ENCODE results near the gene FKBP10. TPM values are rescaled to one million over a fixed set of nuclear protein-coding genes. Genes with fewer than 3 reads are reported as not detected.
A peak's percentile ranks its signal among the peaks of the same experiment; 100 is the strongest.

Gene FKBP10
- total and polyA plus RNA-seq, 9 of the 15 experiments (the other 6 are each of a cell fraction or from before 2014, with no cell fraction given), result 0.03 to 3.0 (median 1.4) TPM; not detected in 1

DNA sequence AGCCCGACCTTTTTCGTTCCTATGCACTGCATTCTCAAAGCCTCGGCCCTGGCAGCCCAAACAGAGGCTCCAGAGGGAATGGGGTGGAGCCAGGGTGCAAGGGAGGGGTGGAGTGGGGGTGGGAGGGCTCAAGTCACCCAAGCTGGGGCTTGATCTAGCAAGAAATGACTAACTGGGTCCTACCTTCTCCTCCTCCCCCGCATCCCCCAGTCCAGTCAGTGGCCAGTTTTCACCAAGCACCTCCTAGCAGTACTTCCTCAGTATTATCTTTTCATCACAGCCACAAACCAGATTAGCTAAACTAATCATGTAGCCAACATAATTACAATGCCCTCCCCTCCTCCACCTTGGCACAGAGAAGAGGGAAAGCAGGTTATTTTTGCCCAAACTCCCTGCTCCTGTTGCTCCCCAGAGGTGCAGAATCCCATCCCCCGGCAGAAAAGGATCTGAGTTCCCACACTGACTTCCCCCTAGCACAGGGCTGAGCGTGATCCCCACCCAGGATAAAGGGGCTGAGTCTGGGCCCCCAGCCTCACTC is 28.5 kb upstream of the FKBP10 start (continued):
- TF ChIP-seq, protein P1, sequence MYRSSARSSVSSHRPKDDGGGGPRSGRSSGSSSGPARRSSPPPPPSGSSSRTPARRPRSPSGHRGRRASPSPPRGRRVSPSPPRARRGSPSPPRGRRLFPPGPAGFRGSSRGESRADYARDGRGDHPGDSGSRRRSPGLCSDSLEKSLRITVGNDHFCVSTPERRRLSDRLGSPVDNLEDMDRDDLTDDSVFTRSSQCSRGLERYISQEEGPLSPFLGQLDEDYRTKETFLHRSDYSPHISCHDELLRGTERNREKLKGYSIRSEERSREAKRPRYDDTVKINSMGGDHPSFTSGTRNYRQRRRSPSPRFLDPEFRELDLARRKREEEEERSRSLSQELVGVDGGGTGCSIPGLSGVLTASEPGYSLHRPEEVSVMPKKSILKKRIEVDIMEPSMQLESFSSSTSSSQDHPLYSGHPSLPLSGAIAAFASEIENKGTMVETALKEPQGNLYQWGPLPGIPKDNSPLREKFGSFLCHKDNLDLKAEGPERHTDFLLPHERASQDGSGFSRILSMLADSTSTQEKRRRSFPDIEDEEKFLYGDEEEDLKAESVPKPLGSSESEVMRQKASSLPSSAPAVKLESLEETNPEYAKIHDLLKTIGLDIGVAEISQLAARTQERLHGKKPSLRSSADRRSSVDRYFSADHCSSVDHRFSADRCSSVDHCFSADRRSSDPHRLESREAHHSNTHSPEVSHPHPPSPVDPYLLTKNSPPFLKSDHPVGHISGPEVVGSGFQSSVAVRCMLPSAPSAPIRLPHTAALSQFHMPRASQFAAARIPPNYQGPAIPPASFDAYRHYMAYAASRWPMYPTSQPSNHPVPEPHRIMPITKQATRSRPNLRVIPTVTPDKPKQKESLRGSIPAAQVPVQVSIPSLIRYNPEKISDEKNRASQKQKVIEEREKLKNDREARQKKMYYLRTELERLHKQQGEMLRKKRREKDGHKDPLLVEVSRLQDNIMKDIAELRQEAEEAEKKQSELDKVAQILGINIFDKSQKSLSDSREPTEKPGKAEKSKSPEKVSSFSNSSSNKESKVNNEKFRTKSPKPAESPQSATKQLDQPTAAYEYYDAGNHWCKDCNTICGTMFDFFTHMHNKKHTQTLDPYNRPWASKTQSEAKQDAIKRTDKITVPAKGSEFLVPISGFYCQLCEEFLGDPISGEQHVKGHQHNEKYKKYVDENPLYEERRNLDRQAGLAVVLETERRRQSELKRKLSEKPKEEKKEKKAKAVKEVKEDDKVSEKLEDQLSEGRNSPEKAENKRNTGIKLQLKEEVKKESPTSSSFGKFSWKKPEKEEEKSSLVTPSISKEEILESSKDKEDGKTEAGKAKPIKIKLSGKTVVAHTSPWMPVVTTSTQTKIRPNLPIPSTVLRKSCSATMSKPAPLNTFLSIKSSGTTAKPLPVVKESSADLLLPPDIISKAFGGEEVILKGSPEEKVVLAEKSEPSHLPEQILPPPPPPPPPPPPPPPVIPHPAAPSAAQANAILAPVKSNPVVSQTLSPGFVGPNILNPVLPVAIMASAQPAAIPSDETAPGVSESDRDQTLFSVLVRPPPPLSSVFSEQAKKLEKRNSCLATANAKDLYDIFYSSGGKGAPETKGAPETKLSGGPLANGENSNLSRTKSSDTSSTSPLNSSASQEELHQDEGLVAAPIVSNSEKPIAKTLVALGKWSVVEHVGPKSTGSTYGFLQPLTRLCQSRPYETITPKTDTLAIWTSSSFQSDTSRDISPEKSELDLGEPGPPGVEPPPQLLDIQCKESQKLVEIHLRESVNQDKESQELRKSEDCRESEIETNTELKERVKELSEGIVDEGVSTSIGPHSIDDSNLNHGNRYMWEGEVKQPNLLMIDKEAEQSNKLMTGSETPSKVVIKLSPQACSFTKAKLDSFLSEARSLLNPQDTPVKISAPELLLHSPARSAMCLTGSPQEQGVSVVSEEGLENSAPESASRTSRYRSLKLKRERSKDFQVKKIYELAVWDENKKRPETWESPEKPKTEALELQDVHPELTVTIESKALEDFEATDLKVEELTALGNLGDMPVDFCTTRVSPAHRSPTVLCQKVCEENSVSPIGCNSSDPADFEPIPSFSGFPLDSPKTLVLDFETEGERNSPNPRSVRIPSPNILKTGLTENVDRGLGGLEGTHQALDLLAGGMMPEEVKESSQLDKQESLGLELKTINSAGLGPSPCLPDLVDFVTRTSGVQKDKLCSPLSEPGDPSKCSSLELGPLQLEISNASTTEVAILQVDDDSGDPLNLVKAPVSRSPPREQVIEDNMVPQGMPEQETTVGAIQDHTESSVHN (IDR thresholded peaks at IDR 0.05; ENCODE audit: borderline replicate concordance in 1 of 2, low read depth in 1 of 2), result no peak
- peak; percentile 50 for TF ChIP-seq ATF7 (IDR thresholded peaks at IDR 0.05)
- TF ChIP-seq ZNF766 (CRISPR knock-in tag; conservative IDR thresholded peaks at IDR 0.05), result 0 out of 2 replicates have a peak, but pooled peaks have one; percentile 23
- peak; percentile 47; the same call in 1 of the 2 replicates for TF ChIP-seq MTA3 (IDR thresholded peaks at IDR 0.05; ENCODE audit: borderline replicate concordance)
- peak; percentile 87 for TF ChIP-seq ZBTB2 (IDR thresholded peaks at IDR 0.05)
- TF ChIP-seq RNF2 (IDR thresholded peaks at IDR 0.05), result peak; percentile 72; the same call in 1 of the 2 replicates
- TF ChIP-seq, protein P2, sequence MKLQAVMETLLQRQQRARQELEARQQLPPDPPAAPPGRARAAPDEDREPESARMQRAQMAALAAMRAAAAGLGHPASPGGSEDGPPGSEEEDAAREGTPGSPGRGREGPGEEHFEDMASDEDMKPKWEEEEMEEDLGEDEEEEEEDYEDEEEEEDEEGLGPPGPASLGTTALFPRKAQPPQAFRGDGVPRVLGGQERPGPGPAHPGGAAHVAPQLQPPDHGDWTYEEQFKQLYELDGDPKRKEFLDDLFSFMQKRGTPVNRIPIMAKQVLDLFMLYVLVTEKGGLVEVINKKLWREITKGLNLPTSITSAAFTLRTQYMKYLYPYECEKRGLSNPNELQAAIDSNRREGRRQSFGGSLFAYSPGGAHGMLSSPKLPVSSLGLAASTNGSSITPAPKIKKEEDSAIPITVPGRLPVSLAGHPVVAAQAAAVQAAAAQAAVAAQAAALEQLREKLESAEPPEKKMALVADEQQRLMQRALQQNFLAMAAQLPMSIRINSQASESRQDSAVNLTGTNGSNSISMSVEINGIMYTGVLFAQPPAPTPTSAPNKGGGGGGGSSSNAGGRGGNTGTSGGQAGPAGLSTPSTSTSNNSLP (IDR thresholded peaks at IDR 0.05; ENCODE audit: borderline replicate concordance, low read depth, low read length), result peak; percentile 85
- TF ChIP-seq STAT5A (IDR thresholded peaks at IDR 0.05; ENCODE audit: borderline replicate concordance, low read length), result 0 out of 2 replicates have a peak, but pooled peaks have one; percentile 26
- TF ChIP-seq NCOA1 (IDR thresholded peaks at IDR 0.05; ENCODE audit: low read depth), result peak; percentile 68; the same call in 1 of the 2 replicates
- peak; percentile 84 for TF ChIP-seq SOX6 (IDR thresholded peaks at IDR 0.05)
- TF ChIP-seq NFIC (IDR thresholded peaks at IDR 0.05), result peak; percentile 55; the same call in 1 of the 2 replicates
- TF ChIP-seq, protein P3, sequence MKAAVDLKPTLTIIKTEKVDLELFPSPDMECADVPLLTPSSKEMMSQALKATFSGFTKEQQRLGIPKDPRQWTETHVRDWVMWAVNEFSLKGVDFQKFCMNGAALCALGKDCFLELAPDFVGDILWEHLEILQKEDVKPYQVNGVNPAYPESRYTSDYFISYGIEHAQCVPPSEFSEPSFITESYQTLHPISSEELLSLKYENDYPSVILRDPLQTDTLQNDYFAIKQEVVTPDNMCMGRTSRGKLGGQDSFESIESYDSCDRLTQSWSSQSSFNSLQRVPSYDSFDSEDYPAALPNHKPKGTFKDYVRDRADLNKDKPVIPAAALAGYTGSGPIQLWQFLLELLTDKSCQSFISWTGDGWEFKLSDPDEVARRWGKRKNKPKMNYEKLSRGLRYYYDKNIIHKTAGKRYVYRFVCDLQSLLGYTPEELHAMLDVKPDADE (conservative IDR thresholded peaks at IDR 0.05; ENCODE audit: control insufficient read depth, low read depth, low read length), result no peak
- no peak for TF ChIP-seq SAP30 (IDR thresholded peaks at IDR 0.05; ENCODE audit: borderline replicate concordance, insufficient read depth, low read depth, low read length, poor library complexity, severe bottlenecking)
- 0 out of 3 replicates have a peak, but pooled peaks of 1 of the 2 experiments have one; percentile 46 for TF ChIP-seq CBX3 (IDR thresholded peaks at IDR 0.05; ENCODE audit: borderline replicate concordance in 1 of 2, low read length in 2 of 2)
- peak; percentile 93 for TF ChIP-seq SMARCE1 (IDR thresholded peaks at IDR 0.05)

All from K562 (cell line).